Stimulated activated CD4-positive, alpha-beta T cell treated with anti-CD3 and anti-CD28 coated beads, Interleukin-2, amount 100 ng/mL, for 4 hours (primary cell): ENCODE measurements around the gene FGD3.
"Not testable (repeated sequence)": the region's sequence is repeated elsewhere in the genome, so short reads cannot be mapped to it uniquely, and the experiment has no call there.

Experiments used
- DNase-seq: peaks from one replicate; pipeline ENCODE4 v3.0.0-alpha.2; 2020; ENCODE audit warnings: low read depth

FGD3 gene

GRCh38 chr9:92974761-92975755 is 27.7 kb downstream of the FGD3 start:
- no peak for DNase-seq

- no peak for DNase-seq
These were observed 29.1 kb downstream of the FGD3 start for GRCh38 chr9:92976431-92976830.

DNA sequence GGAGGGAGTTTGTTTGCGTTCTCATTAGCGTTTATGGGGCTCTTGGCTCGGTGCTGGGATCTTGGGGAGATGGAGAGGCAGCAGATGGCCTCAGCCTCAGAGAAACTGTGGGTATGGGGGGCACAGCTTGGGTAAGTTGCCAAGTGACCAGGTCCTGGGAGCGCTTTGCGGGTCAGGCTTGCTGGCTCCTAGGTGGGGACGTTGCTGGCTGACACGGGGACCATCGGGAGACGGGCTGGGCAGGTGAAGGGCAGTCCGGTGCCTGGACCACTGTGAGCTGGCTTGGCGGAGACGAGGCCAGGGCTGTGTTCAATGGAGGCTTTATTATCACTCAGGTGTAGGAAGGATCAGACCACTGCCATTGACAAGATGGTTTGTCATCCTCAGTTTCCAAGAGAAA is 30.0 kb downstream of the FGD3 start:
- DNase-seq, result no peak

GRCh38 chr9:92978345-92978875 is 31.1 kb downstream of the FGD3 start:
- no peak for DNase-seq

- DNase-seq, result no peak
These were observed 32.1 kb downstream of the FGD3 start for GRCh38 chr9:92979283-92980056.

DNA sequence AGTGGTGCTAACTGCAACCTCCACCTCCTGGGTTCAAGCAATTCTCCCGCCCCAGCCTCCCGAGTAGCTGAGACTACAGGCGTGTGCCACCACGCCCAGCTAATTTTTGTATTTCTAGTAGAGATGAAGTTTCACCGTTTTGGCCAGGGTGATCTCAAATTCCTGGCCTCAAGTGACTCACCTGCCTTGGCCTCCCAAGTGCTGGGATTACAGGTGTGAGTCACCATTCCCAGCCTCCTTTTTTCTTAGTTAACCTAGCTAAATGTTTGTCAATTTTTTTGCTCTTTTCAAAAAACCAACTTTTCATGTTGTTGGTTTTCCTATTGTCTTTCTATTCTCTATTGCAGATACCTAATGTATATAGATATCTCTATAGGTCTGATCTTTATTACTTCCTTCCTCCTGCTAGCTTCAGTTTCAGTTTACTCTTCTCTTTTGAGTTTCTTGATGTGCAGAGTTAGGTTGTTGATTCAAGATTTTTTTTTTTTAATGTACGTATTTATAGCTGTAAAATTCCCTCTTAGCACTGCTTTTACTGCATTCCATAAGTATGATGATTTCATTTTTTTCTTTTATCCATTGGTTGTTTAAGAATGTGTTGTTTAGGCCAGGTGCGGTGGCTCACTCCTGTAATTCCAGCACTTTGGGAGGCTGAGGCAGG is 32.9 kb downstream of the FGD3 start:
- no peak for DNase-seq

GRCh38 chr9:92982130-92982529 is 34.8 kb downstream of the FGD3 start:
- no peak for DNase-seq

DNA sequence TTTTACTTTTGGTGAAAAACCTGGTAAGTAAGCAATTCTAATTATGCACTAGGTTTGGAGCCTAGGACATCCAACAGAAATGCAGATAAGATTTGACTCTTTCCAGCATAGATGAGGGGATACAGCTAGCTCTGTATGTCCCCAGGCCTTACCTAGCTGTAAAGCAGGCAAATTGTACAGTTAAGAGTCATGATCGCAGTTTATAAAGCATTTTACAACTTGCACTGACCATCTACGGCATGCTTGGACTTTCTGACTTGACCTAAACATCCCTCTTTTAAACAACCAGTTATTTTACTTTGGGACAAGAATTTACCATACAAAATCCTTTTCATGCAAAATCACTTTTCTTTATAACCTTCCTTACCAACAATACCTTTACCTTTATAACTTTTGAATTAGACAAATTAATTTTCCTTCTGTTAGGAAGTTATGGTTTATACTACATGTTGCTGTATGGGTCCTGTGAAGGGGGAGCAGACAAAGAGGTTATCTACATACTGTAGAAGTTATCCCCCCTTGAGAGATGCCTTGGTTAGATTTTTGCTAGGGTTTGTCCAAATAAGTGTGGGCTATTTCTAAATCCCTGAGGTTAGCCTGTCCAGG is 36.8 kb downstream of the FGD3 start:
- DNase-seq, result no peak

- DNase-seq, result no peak
These were observed 37.7 kb downstream of the FGD3 start for GRCh38 chr9:92984976-92985375.

DNA sequence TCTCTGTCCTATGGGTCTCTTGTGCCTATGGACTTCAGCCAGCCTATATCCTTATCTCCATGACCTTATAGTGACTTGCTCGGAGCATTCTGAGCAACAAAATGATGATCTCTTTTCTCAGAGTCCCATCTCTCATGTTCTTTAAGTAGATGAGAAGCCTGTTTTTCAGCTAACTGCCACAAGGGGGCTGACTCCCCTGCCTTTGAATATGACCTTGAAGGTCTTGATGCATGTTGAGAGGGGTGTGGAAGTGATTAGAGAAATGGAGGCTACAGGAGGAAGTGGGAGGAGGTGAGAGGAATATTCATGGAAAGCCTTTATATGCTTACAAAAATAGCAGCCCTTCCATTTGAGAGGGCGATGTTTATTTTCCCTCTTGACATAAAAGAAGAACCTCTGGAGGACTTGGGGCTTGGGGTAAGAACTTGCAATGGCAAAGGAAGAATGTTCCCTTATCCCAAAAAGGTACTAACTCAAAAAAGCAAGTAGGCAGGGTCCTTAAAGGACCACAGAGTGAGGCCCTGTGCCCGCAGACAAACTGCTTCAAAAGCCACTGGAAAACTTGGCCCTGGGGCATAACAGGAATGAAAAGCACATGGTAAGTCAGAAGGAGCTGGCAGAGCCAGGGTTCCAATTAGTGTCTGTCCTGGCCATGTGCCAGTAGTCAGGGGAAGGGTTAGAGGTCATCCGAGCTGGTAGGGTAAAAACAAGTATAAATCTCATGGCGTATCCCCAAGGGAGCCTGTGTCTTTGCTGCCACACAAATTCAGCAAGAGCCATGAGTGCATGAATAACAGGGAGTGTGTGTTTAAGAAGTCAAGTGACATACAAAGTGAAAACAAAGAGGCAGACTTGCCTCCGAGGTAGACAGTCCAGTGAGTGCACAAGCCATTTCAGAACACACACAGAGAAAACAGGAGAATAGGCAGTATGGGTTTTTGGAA is 39.1 kb downstream of the FGD3 start:
- DNase-seq, result peak; percentile 43

DNA sequence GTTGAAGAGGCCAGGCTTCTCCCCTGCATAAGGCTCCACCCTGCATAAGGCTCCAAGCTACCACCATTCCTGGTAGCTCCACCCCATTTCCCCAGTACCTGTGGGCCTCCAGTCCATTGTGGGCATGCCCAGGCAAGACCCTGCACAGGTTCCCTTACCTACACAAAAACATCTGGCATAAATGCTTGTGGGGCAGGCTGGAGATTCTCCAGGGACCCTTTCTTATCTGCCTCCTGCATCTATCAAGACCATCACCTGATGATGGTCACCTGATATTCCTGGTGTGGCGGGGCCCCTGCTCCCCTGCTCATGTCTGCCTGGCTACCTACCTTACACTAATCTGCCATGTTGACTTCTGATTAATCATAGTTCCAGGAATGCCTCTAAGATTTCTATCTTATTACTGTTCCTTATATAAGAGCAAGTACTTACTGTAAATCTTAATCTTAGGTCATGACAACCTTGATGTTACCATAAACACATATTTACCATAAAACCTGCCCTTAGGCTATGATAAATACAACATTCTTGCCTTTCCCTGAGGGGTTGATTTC is 41.0 kb downstream of the FGD3 start:
- DNase-seq, result no peak

- no peak for DNase-seq
These were observed 42.2 kb downstream of the FGD3 start for GRCh38 chr9:92989561-92989960.

GRCh38 chr9:92990461-92990860 is 43.1 kb downstream of the FGD3 start:
- no peak for DNase-seq

GRCh38 chr9:92992549-92992948 is 45.2 kb downstream of the FGD3 start:
- DNase-seq, result no peak

- not testable (repeated sequence) for DNase-seq
These were observed 51.5 kb downstream of the FGD3 start for GRCh38 chr9:92998871-92999270.

DNA sequence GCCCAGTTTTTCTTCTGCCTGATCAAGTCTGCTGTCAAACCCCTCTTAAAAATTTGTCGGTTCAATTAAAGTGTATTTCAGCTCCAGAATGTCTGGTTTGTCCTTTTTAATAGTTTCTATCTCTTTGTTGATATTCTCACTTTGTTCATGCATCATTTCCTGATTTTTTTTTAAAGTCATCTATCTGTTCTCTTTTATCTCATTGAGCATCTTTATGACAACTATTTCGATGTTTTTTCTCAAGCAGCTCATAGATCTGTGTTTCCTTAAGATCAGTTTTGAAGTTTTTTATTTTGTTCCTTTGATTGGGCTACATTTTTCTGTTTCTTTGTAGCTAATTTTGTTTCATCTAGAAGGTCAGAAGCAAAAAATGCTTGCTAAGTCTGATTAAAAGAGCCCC is 53.7 kb downstream of the FGD3 start:
- DNase-seq, result no peak

- DNase-seq, result no peak
These were observed 55.4 kb downstream of the FGD3 start for GRCh38 chr9:93002700-93003099.

GRCh38 chr9:93003552-93004407 is 56.5 kb downstream of the FGD3 start:
- peak; percentile 52 for DNase-seq

DNA sequence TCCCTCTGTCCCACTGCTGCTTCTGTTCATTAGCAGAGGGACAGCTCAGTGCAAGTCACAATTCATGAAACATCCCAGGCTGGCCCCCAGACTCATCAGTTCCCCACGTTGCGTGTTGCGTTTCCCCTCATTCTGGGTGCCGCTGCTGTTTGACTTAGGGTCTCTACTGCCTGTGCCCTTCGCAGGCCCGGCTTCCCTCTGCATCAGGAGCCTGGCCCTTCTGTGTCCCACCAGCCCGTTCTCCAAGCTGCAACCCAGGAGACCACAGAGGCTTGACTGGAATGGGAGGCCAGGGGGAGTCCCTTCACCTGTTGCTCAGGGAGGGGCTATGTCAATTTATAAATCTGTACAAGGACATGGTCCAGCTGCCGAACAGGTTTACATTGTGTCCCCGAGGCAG is 57.2 kb downstream of the FGD3 start:
- no peak for DNase-seq
